ENCODE measurements around the gene MANBA.

GRCh38 chr4:102586644-102587021 is 174.1 kb downstream of the MANBA start:
- TF ChIP-seq EZH2 (IDR thresholded peaks at IDR 0.05; ENCODE audit: insufficient read depth, low read length) (no peak), CTCF (IDR thresholded peaks at IDR 0.05; ENCODE audit: insufficient read depth, low read depth, low read length) (no peak)

Data from astrocyte (in vitro differentiated cells and primary cell).